HCT116 (cell line): ENCODE data around the gene WIPI1. TPM values are rescaled to one million over a fixed set of nuclear protein-coding genes. Genes with fewer than 3 reads are reported as not detected.

Source experiments
- ATAC-seq: fragments of 200-7000 bp; cut with Tn5 transposase; 2 replicates; pipeline ENCODE4 v1.9.1; 2020; ENCODE audit warnings: mild to moderate bottlenecking, moderate library complexity
- BruUV-seq: library from RNA; stranded (reverse); fragments of 400-500 nt; replicated peaks from 2 replicates; lab custom pipeline; 2021; lab: Mats Ljungman, UMichigan
- CTCF ChIA-PET: fragments of 300-600 bp; sonication (Branson Sonifier 250); formaldehyde crosslinking; loops from one replicate; lab custom pipeline; 2021; ENCODE audit warnings: antibody characterized with exemption; lab: Charles Lee
- POLR2A ChIA-PET: fragments of 300-600, 350-600 bp; sonication (Branson Sonifier 250); formaldehyde crosslinking; loops from one replicate; lab custom pipeline; 2021; ENCODE audit warnings: antibody characterized with exemption; lab: Charles Lee
- RAD21 ChIA-PET, 2 experiments: fragments of 300-600 bp; sonication (Branson Sonifier 250); formaldehyde crosslinking; loops; one replicate each; lab custom pipeline; 2023; ENCODE audit warnings: low total read pairs in 2 of 2; ENCODE audit not compliant: uncharacterized antibody in 2 of 2, unreplicated experiment in 2 of 2, low non-redundant PET in 1 of 2; lab: Charles Lee
- DNase-seq: peaks from one replicate; pipeline ENCODE4 v3.0.0-alpha.2; 2010; ENCODE audit warnings: low read depth, low spot score
- H2AFZ ChIP-seq: fragments of 200-600 bp; shearing (Covaris generic), sonication (generic); 2 replicates; pipeline ENCODE4 v1.6.1; 2017; ENCODE audit warnings: low read depth, mixed run types, mixed read lengths, antibody characterized with exemption, low read length; ENCODE audit not compliant: poor library complexity, severe bottlenecking
- H3K27ac ChIP-seq: 2 replicates; pipeline ENCODE4 v1.5.1; 2012; ENCODE audit warnings: low read depth, low read length
- H3K27me3 ChIP-seq: fragments of 200-600 bp; sonication (generic); 2 replicates; pipeline ENCODE4 v1.6.1; 2016; ENCODE audit warnings: mixed run types, low read length, mixed read lengths; ENCODE audit not compliant: insufficient read depth
- H3K36me3 ChIP-seq, 2 experiments: fragments of 200-500 bp in 1 of 2; fragments of 200-600 bp in 1 of 2; sonication (Bioruptor generic) in 1 of 2; sonication (generic) in 1 of 2; 2 replicates each; pipeline versions ENCODE4 v1.5.1 to v1.6.1; 2014 to 2016; ENCODE audit warnings: low read length in 2 of 2, inconsistent platforms in 1 of 2, mixed read lengths in 1 of 2, mixed run types in 1 of 2; ENCODE audit not compliant: insufficient read depth in 2 of 2, control insufficient read depth in 1 of 2
- H3K4me1 ChIP-seq, 2 experiments: fragments of 200-600 bp in 1 of 2; sonication (generic) in 1 of 2; 2 replicates each; pipeline versions ENCODE4 v1.5.1 to v1.6.1; 2012 to 2017; ENCODE audit warnings: low read length in 2 of 2, inconsistent platforms in 1 of 2, mild to moderate bottlenecking in 1 of 2, mixed read lengths in 1 of 2, mixed run types in 1 of 2, moderate library complexity in 1 of 2; ENCODE audit not compliant: insufficient read depth in 2 of 2, control insufficient read depth in 1 of 2
- H3K4me2 ChIP-seq: fragments of 200-600 bp; sonication (generic); 2 replicates; pipeline ENCODE4 v1.6.1; 2017; ENCODE audit warnings: mixed run types, low read length, mixed read lengths
- H3K4me3 ChIP-seq, 2 experiments: fragments of 200-600 bp in 1 of 2; sonication (generic) in 1 of 2; replicated peaks in 1 of 2; 2 replicates each; pipeline ENCODE4 v1.5.1; 2011 to 2016; ENCODE audit warnings: low read length in 2 of 2, control low read depth in 1 of 2, low read depth in 1 of 2, mild to moderate bottlenecking in 1 of 2, mixed read lengths in 1 of 2, mixed run types in 1 of 2
- H3K79me2 ChIP-seq: fragments of 200-600 bp; sonication (generic); 2 replicates; pipeline ENCODE4 v1.6.1; 2017; ENCODE audit warnings: mild to moderate bottlenecking, mixed run types, low read length, moderate library complexity, mixed read lengths; ENCODE audit not compliant: insufficient read depth
- H3K9ac ChIP-seq: fragments of 200-600 bp; sonication (generic); 2 replicates; pipeline ENCODE4 v1.6.1; 2016; ENCODE audit warnings: low read length, mixed read lengths
- H3K9me2 ChIP-seq: fragments of 200-600 bp; sonication (generic), shearing (Covaris generic); 2 replicates; pipeline ENCODE4 v1.6.1; 2017; ENCODE audit warnings: mixed run types, mild to moderate bottlenecking, moderate library complexity; ENCODE audit not compliant: insufficient read depth
- H3K9me3 ChIP-seq, 2 experiments: fragments of 200-500 bp in 1 of 2; fragments of 200-600 bp in 1 of 2; sonication (Bioruptor generic) in 1 of 2; sonication (generic) in 1 of 2; 2 replicates each; pipeline ENCODE4 v1.6.1; 2014 to 2017; ENCODE audit warnings: low read length in 2 of 2, mixed read lengths in 2 of 2, inconsistent platforms in 1 of 2, low read depth in 1 of 2, mild to moderate bottlenecking in 1 of 2, mixed run types in 1 of 2, moderate library complexity in 1 of 2; ENCODE audit not compliant: control insufficient read depth in 1 of 2, insufficient read depth in 1 of 2
- H4K20me1 ChIP-seq: fragments of 200-600 bp; sonication (generic), shearing (Covaris generic); 2 replicates; pipeline ENCODE4 v1.6.1; 2017; ENCODE audit warnings: mixed run types, mild to moderate bottlenecking, moderate library complexity; ENCODE audit not compliant: insufficient read depth
- ATF3 ChIP-seq: IDR thresholded peaks from 2 replicates; pipeline ENCODE4 v1.6.1; 2012
- CBX3 ChIP-seq: IDR thresholded peaks from 2 replicates; pipeline ENCODE4 v1.6.1; 2012; ENCODE audit warnings: low read depth
- CEBPB ChIP-seq: IDR thresholded peaks from 2 replicates; pipeline ENCODE4 v1.6.1; 2012; ENCODE audit warnings: low read depth
- ELF1 ChIP-seq: IDR thresholded peaks from 2 replicates; pipeline ENCODE4 v1.6.1; 2012; ENCODE audit warnings: low read depth, borderline replicate concordance
- EZH2 ChIP-seq: fragments of 200-600 bp; sonication (generic); IDR thresholded peaks from 2 replicates; pipeline ENCODE4 v1.6.1; 2017; ENCODE audit warnings: antibody characterized with exemption, mixed run types
- EZH2phosphoT487 ChIP-seq: fragments of 200-600 bp; IDR thresholded peaks from 2 replicates; pipeline ENCODE4 v1.6.1; 2018; ENCODE audit warnings: antibody characterized with exemption, borderline replicate concordance
- FOSL1 ChIP-seq: IDR thresholded peaks from 2 replicates; pipeline ENCODE4 v1.6.1; 2012; ENCODE audit warnings: low read depth
- POLR2A ChIP-seq: IDR thresholded peaks from 2 replicates; pipeline ENCODE4 v1.7.0; 2011; ENCODE audit warnings: borderline replicate concordance; ENCODE audit not compliant: insufficient read depth, insufficient read length; ENCODE audit errors: extremely low read depth
- POLR2AphosphoS5 ChIP-seq: IDR thresholded peaks from 2 replicates; pipeline ENCODE4 v1.6.1; 2011; ENCODE audit warnings: mild to moderate bottlenecking, low read depth, low read length, moderate library complexity
- TCF7L2 ChIP-seq: IDR thresholded peaks from 2 replicates; pipeline ENCODE4 v1.7.0; 2011; ENCODE audit warnings: borderline replicate concordance, inconsistent platforms; ENCODE audit not compliant: insufficient read depth, insufficient read length; ENCODE audit errors: extremely low read depth
- YY1 ChIP-seq: IDR thresholded peaks from 2 replicates; pipeline ENCODE4 v1.6.1; 2011; ENCODE audit warnings: low read length, low read depth, moderate library complexity, mild to moderate bottlenecking; ENCODE audit not compliant: insufficient replicate concordance; ENCODE audit errors: extremely low read depth
- ZFX ChIP-seq: fragments of 450-650 bp; IDR thresholded peaks from 2 replicates; pipeline ENCODE4 v1.6.1; 2017
- intact Hi-C: fragments of 100-400 bp; cut with micrococcal nuclease; formaldehyde crosslinking; loops from 2 replicates; pipeline ENCODE4 v1.10.0; 2022
- total RNA-seq: library from RNA; stranded (reverse); gene quantifications from one replicate; pipeline ENCODE4 v1.2.1, GENCODE V29; 2021; ENCODE audit not compliant: unreplicated experiment
- TF ChIP-seq, protein P1 (sequence below): IDR thresholded peaks from 2 replicates; pipeline ENCODE4 v1.6.1; 2011; ENCODE audit warnings: mild to moderate bottlenecking, low read length, moderate library complexity; ENCODE audit not compliant: insufficient replicate concordance; ENCODE audit errors: extremely low read depth
- TF ChIP-seq, protein P2 (sequence below): IDR thresholded peaks from 2 replicates; pipeline ENCODE4 v1.6.1; 2012

WIPI1 gene
- total RNA-seq, 1 experiment from 2014 or later, result 21.5 TPM

GRCh38 chr17:68458260-68459036 is 1.2 kb upstream of the WIPI1 start:
- H3K4me2 ChIP-seq, result peak overlapping the region; percentile 86
- peak overlapping the region; percentile 72 for H2AFZ ChIP-seq
- H3K9me3 ChIP-seq, result no peaks in the 10 kb centered on the region
- H3K27me3 ChIP-seq, result no peaks in the 10 kb centered on the region
- H3K27ac ChIP-seq, result no peak overlapping the region
- ChIA-PET POLR2A (interaction anchor here (1.0 to 1.3 kb wide), 5 partner anchors 8 to 211 kb away, joined by 3 to 6 read pairs (median 4); partner anchors contain the start of genes AMZ2 and ARSG), CTCF (interaction anchor here (0.8 to 3.9 kb wide), 8 partner anchors 8 to 286 kb away, joined by 3 to 24 read pairs (median 6); no protein-coding TSS in a partner anchor), RAD21 (interaction anchor here in 1 of 2 experiments (0.6 kb wide), 1 partner anchor 567 kb away, joined by 3 read pairs; no protein-coding TSS in a partner anchor)
- H3K36me3 ChIP-seq, result no peaks in the 10 kb centered on the region
- H3K4me3 ChIP-seq, result peak overlapping the region; percentile 39 to 57
- DNase-seq, result no peak
- intact Hi-C loops, result no loop called here
- H4K20me1 ChIP-seq, result no peaks in the 10 kb centered on the region
- ATAC-seq, result no peak
- TF ChIP-seq ELF1, result no peak
- TF ChIP-seq TCF7L2, result no peak
- no peak for TF ChIP-seq EZH2phosphoT487
- TF ChIP-seq, protein P1, sequence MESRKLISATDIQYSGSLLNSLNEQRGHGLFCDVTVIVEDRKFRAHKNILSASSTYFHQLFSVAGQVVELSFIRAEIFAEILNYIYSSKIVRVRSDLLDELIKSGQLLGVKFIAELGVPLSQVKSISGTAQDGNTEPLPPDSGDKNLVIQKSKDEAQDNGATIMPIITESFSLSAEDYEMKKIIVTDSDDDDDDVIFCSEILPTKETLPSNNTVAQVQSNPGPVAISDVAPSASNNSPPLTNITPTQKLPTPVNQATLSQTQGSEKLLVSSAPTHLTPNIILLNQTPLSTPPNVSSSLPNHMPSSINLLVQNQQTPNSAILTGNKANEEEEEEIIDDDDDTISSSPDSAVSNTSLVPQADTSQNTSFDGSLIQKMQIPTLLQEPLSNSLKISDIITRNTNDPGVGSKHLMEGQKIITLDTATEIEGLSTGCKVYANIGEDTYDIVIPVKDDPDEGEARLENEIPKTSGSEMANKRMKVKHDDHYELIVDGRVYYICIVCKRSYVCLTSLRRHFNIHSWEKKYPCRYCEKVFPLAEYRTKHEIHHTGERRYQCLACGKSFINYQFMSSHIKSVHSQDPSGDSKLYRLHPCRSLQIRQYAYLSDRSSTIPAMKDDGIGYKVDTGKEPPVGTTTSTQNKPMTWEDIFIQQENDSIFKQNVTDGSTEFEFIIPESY, result no peak
- TF ChIP-seq ATF3, result no peak
- no peak for TF ChIP-seq FOSL1
- TF ChIP-seq, protein P2, sequence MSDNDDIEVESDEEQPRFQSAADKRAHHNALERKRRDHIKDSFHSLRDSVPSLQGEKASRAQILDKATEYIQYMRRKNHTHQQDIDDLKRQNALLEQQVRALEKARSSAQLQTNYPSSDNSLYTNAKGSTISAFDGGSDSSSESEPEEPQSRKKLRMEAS, result no peak
- TF ChIP-seq EZH2, result no peak
- TF ChIP-seq POLR2A, result no peak
- TF ChIP-seq ZFX, result no peak
- no peak for TF ChIP-seq CBX3
- no peak for TF ChIP-seq YY1
- no peak for TF ChIP-seq CEBPB
- no peak for TF ChIP-seq POLR2AphosphoS5
- H3K4me1 ChIP-seq, result peaks cover 22 to 42% of the 10 kb centered on the region in 2 experiments
- no peaks in the 10 kb centered on the region for H3K79me2 ChIP-seq
- H3K9ac ChIP-seq, result peak overlapping the region; percentile 36; the same call in 1 of the 2 replicates
- BruUV-seq, result no TSS peak
- no peaks in the 10 kb centered on the region for H3K9me2 ChIP-seq
